RWPE2 (cell line): ENCODE measurements around the gene SNX15.

Source experiments
- ATAC-seq: fragments of 200-7000 bp; cut with Tn5 transposase; 3 replicates; pipeline ENCODE4 v1.9.1; 2021; ENCODE audit warnings: low read depth
- DNase-seq: peaks from one replicate; pipeline ENCODE4 v3.0.0-alpha.2; 2020; ENCODE audit warnings: low spot score
- H3K27ac ChIP-seq: fragments of 450-650 bp; 2 replicates; pipeline ENCODE4 v1.5.1; 2017; ENCODE audit warnings: mild to moderate bottlenecking; ENCODE audit not compliant: poor library complexity, severe bottlenecking
- H3K27me3 ChIP-seq: fragments of 250-450 bp; sonication (Bioruptor Pico); 2 replicates; pipeline ENCODE4 v1.5.1; 2021; ENCODE audit warnings: mild to moderate bottlenecking, moderate library complexity; ENCODE audit not compliant: insufficient read depth, poor library complexity, severe bottlenecking
- H3K36me3 ChIP-seq: fragments of 250-450 bp; sonication (Bioruptor Pico); 2 replicates; pipeline ENCODE4 v1.5.1; 2020; ENCODE audit warnings: low read depth, mild to moderate bottlenecking, moderate library complexity
- H3K4me1 ChIP-seq: fragments of 250-450 bp; sonication (Bioruptor Pico); 2 replicates; pipeline ENCODE4 v1.5.1; 2021; ENCODE audit warnings: mild to moderate bottlenecking, moderate library complexity; ENCODE audit not compliant: insufficient read depth, poor library complexity, severe bottlenecking
- H3K4me3 ChIP-seq: fragments of 250-450 bp; sonication (Bioruptor Pico); 2 replicates; pipeline ENCODE4 v1.5.1; 2021; ENCODE audit warnings: mild to moderate bottlenecking, moderate library complexity; ENCODE audit not compliant: severe bottlenecking
- H3K9me3 ChIP-seq: fragments of 250-450 bp; sonication (Bioruptor Pico); 2 replicates; pipeline ENCODE4 v1.5.1; 2021; ENCODE audit warnings: mild to moderate bottlenecking, moderate library complexity; ENCODE audit not compliant: severe bottlenecking
- CTCF ChIP-seq: fragments of 450-650 bp; IDR thresholded peaks from one replicate; pipeline ENCODE4 v1.5.1; 2017; ENCODE audit warnings: mild to moderate bottlenecking, moderate library complexity; ENCODE audit not compliant: poor library complexity, severe bottlenecking

SNX15 gene

DNA sequence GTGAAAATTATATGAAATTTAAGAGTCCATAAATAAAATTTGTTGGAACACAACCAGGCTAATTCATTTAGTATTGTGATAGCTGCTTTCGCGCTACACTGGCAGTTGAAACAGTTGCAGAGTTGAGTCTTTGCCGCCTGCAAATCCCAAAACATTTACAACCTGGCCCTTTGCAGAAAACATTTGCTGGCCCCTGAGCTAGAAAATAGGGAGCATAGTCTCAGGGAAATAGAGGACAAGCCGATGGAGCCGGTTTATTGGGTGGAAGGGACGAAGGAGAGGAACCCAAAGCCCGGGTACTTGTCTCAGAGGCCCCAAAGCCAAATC, 13.2 kb downstream of the SNX15 start:
- H3K36me3 ChIP-seq, result peaks cover 22% of the 10 kb centered on the region; the same call in 1 of the 2 replicates
- DNase-seq (no peak), ATAC-seq (no peak)
- TF ChIP-seq CTCF, result no peak
- H3K4me1 ChIP-seq, result peaks cover 17% of the 10 kb centered on the region
- peak overlapping the region; percentile 73 for H3K4me3 ChIP-seq
- no peaks in the 10 kb centered on the region for H3K9me3 ChIP-seq
- H3K27ac ChIP-seq, result peak overlapping the region; percentile 68
- no peaks in the 10 kb centered on the region for H3K27me3 ChIP-seq

- Histone ChIP-seq H3K27me3 (no peaks in the 10 kb centered on the region), H3K4me3 (peak within 1 kb of the TSS; percentile 73), H3K27ac (peak within 1 kb of the TSS; percentile 68), H3K36me3 (peaks cover 22% of the 10 kb centered on the region; the same call in 1 of the 2 replicates), H3K4me1 (peaks cover 17% of the 10 kb centered on the region), H3K9me3 (no peaks in the 10 kb centered on the region)
- peak; percentile 96 for DNase-seq
- no peak for TF ChIP-seq CTCF
- ATAC-seq, result peak; percentile 92
These were observed 13.8 kb downstream of the SNX15 start, which contains the start of gene SAC3D1 for GRCh38 chr11:65040847-65041622. SAC3D1 (plus strand) TSS chr11:65041210; CDS start chr11:65041293, 83 bp downstream.

DNA sequence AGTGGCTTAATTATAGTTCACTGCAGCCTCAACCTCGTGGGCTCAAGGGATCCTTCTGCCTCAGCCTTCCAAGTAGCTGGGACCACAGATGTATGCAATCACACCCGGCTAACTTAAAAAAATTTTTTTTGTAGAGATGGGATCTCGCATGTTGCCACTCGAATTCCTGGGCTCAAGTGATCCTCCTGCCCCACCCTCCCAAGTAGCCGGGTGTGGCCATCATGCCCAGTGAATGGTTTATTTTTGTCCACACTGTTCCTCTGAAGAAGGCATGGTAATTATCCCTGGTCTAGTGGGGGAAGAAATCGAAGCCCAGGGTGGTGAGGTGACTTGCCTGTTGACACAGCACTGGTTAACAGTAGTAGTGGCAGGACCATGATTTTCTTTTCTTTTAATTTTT, 15.7 kb downstream of the SNX15 start:
- no peaks in the 10 kb centered on the region for H3K27me3 ChIP-seq
- no peak for ATAC-seq
- no peaks in the 10 kb centered on the region for H3K9me3 ChIP-seq
- peaks cover 17% of the 10 kb centered on the region for H3K4me1 ChIP-seq
- peak overlapping the region; percentile 20 for H3K27ac ChIP-seq
- no peak for DNase-seq
- peaks cover 22% of the 10 kb centered on the region; the same call in 1 of the 2 replicates for H3K36me3 ChIP-seq
- H3K4me3 ChIP-seq, result no peak overlapping the region
- no peak for TF ChIP-seq CTCF

- ATAC-seq, result no peak
- Histone ChIP-seq H3K36me3 (peaks cover 22% of the 10 kb centered on the region; the same call in 1 of the 2 replicates), H3K27me3 (no peaks in the 10 kb centered on the region), H3K4me3 (no peak overlapping the region), H3K4me1 (peaks cover 17% of the 10 kb centered on the region), H3K27ac (peak overlapping the region; percentile 20), H3K9me3 (no peaks in the 10 kb centered on the region)
- no peak for DNase-seq
- TF ChIP-seq CTCF, result no peak
These were observed 16.8 kb downstream of the SNX15 start for GRCh38 chr11:65043881-65044501.

DNA sequence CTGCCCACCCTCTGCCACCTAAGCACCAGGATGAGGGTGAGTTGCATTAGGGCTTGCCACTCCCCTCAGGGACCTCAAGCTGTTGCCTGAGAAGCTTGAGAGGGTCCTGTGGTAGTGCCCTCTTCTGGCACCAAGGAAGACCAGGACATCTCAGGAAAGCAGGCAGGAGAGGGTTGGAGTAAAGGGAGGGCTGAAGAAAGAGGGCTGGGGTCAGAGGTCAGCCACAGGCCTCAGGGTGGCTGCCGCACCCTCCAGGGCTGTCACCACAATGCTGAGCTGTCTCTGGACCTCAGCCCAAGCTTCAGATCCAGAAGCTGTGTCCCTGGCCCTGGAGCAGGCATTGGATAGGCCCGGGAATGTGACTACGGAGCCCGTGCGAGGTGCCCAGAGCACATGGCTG, 17.8 kb downstream of the SNX15 start:
- peaks cover 22% of the 10 kb centered on the region; the same call in 1 of the 2 replicates for H3K36me3 ChIP-seq
- no peak for DNase-seq
- H3K4me3 ChIP-seq, result no peak overlapping the region
- no peaks in the 10 kb centered on the region for H3K27me3 ChIP-seq
- no peak for TF ChIP-seq CTCF
- peaks cover 17% of the 10 kb centered on the region for H3K4me1 ChIP-seq
- no peak overlapping the region for H3K27ac ChIP-seq
- no peaks in the 10 kb centered on the region for H3K9me3 ChIP-seq
- no peak for ATAC-seq
